Adrenal gland (tissue), 12 donors: ENCODE results near the gene KANSL1L. TPM values are rescaled to one million over a fixed set of nuclear protein-coding genes. Genes with fewer than 3 reads are reported as not detected.

Source experiments
- DNase-seq, 7 donors: peaks; one replicate each; pipeline ENCODE4 v3.0.0-alpha.2; 2019 to 2020
- H3K27ac ChIP-seq, 5 donors: fragments of 200-600 bp; sonication (generic) in 4 of 5; 1 replicate in 3 of 5; 2 replicates in 2 of 5; pipeline versions ENCODE4 v1.5.1 to v1.8.0; 2016 to 2020; ENCODE audit warnings: mild to moderate bottlenecking in 1 of 5
- H3K27me3 ChIP-seq: fragments of 200-600 bp; 2 replicates; pipeline ENCODE4 v1.8.0; 2021
- H3K36me3 ChIP-seq, 2 donors: fragments of 200-600 bp; replicated peaks in 1 of 2; 1 replicate in 1 of 2; 2 replicates in 1 of 2; pipeline versions ENCODE4 v1.5.1 to v1.8.0; 2018 to 2022
- H3K4me1 ChIP-seq, 2 donors: fragments of 200-600 bp; replicated peaks in 1 of 2; 1 replicate in 1 of 2; 2 replicates in 1 of 2; pipeline versions ENCODE4 v1.5.1 to v1.8.0; 2018 to 2021
- H3K4me3 ChIP-seq, 4 donors: fragments of 200-600 bp; sonication (generic) in 3 of 4; one replicate each; pipeline ENCODE4 v1.5.1; 2016 to 2018
- H3K9me3 ChIP-seq, 3 donors: fragments of 200-600 bp; sonication (generic) in 1 of 3; replicated peaks in 1 of 3; 1 replicate in 2 of 3; 2 replicates in 1 of 3; pipeline versions ENCODE4 v1.5.1 to v1.8.0; 2016 to 2021
- POLR2A ChIP-seq, 2 donors: fragments of 450-650 bp; IDR thresholded peaks; one replicate each; pipeline ENCODE4 v1.6.1; 2017; ENCODE audit warnings: antibody characterized with exemption in 2 of 2, mild to moderate bottlenecking in 2 of 2, moderate library complexity in 1 of 2
- WGBS, 4 donors: extraction: QIAGEN DNeasy Blood & Tissue Kit in 2 of 4; methylation state at CpG; one replicate each; pipeline versions ENCODE4 v1.1.5 to v1.1.7; 2013 to 2017; 5-methylcytosine and 5-hydroxymethylcytosine counted together
- intact Hi-C, 2 donors: fragments of 100-400 bp; cut with DNase I; formaldehyde crosslinking; loops; one replicate each; pipeline versions ENCODE4 v1.14.1 to v1.15.0; 2022 to 2023
- polyA plus RNA-seq, 3 donors: library from polyadenylated mRNA; stranded (reverse); fragments of 200-250 nt in 2 of 3; fragments of 350-450 nt in 1 of 3; fragmentation: Illumina TruSeq in 1 of 3; extraction: RNeasy Lipid Tissue Mini Kit (QIAGEN cat#74804) in 1 of 3; gene quantifications; one replicate each; pipeline ENCODE4 v1.2.3, GENCODE V29; 2013 to 2014
- total RNA-seq, 9 donors: library from RNA; depleted of rRNA in 4 of 9; stranded (reverse); fragments of >200 nt in 4 of 9; fragments of 120-200 nt in 1 of 9; fragmentation: NEBNext Ultra II Directional in 1 of 9; extraction: Animal tissue kit (Norgen Biotek cat#: 25700) in 1 of 9; gene quantifications; one replicate each; pipeline versions ENCODE4 v1.1.0 to v1.2.4, GENCODE V29; 2013 to 2023
- TF ChIP-seq, protein P1 (sequence below), 6 experiments: fragments of 450-650 bp in 4 of 6; fragments of 200-600 bp in 2 of 6; sonication (generic) in 1 of 6; IDR thresholded peaks; 1 replicate in 5 of 6; 2 replicates in 1 of 6; pipeline versions ENCODE4 v1.5.1 to v1.8.0; 2016 to 2021; ENCODE audit warnings: antibody characterized with exemption in 6 of 6, mild to moderate bottlenecking in 2 of 6, moderate library complexity in 1 of 6
- donor health status: healthy with polysubstance abuse.
- donor health status: Bipolar disorder and iron deficiency.
- donor health status: DM: yes; HTN: yes; CAD: no.
- donor health status: DM: no; HTN: no; CAD: no.
- donor health status: DM: no; HTN: no; CAD: no.
- donor health status: DM: yes; HTN: yes; CAD: no.

KANSL1L gene
- total and polyA plus RNA-seq, 12 donors = 5.4 to 36.3 (median 16.0) TPM

DNA sequence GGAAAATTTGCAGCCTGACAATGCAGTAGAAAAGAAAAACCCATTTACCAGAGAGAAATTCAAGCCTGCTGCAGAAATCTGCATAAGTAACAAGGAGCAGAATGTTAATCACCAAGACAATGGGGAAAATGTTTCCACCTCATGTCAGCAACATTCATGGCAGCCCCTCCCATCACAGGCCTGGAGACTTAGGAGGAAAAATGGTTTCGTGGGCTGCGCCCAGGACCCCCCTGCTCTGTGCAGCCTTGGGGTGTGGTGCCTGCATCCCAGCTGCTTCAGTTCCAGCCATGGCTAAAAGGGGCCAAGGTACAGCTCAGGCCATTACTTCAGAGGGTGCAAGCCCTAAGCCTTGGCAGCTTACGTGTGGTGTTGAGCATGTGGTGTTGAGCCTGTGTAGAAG, 115.4 kb downstream of the KANSL1L start:
- H3K36me3 ChIP-seq = no peaks in the 10 kb centered on the region
- 83 to 100% (median 98%) methylated on average over 3 of the region's 3 CpGs for WGBS, 4 donors
- intact Hi-C loops = no loop called here
- TF ChIP-seq POLR2A (IDR thresholded peaks at IDR 0.05) = no peak
- TF ChIP-seq, protein P1, sequence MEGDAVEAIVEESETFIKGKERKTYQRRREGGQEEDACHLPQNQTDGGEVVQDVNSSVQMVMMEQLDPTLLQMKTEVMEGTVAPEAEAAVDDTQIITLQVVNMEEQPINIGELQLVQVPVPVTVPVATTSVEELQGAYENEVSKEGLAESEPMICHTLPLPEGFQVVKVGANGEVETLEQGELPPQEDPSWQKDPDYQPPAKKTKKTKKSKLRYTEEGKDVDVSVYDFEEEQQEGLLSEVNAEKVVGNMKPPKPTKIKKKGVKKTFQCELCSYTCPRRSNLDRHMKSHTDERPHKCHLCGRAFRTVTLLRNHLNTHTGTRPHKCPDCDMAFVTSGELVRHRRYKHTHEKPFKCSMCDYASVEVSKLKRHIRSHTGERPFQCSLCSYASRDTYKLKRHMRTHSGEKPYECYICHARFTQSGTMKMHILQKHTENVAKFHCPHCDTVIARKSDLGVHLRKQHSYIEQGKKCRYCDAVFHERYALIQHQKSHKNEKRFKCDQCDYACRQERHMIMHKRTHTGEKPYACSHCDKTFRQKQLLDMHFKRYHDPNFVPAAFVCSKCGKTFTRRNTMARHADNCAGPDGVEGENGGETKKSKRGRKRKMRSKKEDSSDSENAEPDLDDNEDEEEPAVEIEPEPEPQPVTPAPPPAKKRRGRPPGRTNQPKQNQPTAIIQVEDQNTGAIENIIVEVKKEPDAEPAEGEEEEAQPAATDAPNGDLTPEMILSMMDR (IDR thresholded peaks at IDR 0.05) = no peak
- H3K4me1 ChIP-seq = no peaks in the 10 kb centered on the region
- no peak overlapping the region for H3K4me3 ChIP-seq
- peaks cover 0 to 5% (median 0%) of the 10 kb centered on the region in 3 donors for H3K9me3 ChIP-seq
- no peak overlapping the region for H3K27ac ChIP-seq
- H3K27me3 ChIP-seq = no peaks in the 10 kb centered on the region
- DNase-seq = no peak

DNA sequence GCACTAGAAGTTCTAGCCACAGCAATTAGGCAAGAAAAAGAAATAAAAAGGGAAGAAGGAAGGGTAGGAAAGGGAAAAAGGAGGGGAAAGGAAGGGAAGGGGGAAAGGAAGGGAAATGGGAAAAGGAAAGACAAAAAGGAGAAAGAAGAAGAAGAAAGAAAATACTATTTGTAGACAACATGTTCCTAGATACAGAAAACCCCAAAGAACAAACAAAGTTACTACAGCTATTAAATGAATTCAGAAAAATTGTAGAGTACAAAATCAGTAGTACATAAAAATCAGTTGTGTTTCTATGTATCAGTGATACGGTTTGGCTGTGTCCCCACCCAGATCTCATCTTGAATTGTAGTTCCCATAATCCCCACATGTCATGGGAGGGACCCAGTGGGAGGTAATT, 116.5 kb downstream of the KANSL1L start:
- no peaks in the 10 kb centered on the region for H3K4me1 ChIP-seq
- no peaks in the 10 kb centered on the region for H3K36me3 ChIP-seq
- H3K27me3 ChIP-seq = no peaks in the 10 kb centered on the region
- no peak overlapping the region for H3K4me3 ChIP-seq
- peaks cover 0 to 5% (median 0%) of the 10 kb centered on the region in 3 donors for H3K9me3 ChIP-seq
- intact Hi-C loops = no loop called here
- H3K27ac ChIP-seq = no peak overlapping the region
- no peak for TF ChIP-seq POLR2A (IDR thresholded peaks at IDR 0.05)
- TF ChIP-seq, protein P1 (IDR thresholded peaks at IDR 0.05) = no peak
- no peak for DNase-seq
- 94 to 100% (median 96%) methylated on average over 1 of the region's 1 CpG for WGBS, 4 donors

DNA sequence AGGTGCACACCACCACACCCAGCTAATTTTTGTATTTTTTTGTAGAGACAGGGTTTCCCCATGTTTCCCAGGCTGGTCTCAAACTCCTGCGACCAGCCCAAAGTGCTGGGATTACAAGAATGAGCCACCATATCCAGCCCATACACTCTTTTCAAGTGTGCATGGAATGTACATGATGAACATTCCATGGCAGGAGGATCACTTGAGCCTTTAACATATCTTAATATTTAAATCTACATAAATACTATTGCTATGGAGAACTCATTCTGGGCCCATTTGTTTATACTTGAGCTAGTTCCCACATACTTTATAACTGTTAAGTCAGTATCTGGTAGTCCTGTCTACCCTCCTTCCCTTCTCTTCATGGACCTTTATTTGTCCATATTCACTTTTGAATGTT, 120.3 kb downstream of the KANSL1L start:
- no peak for TF ChIP-seq POLR2A (IDR thresholded peaks at IDR 0.05)
- TF ChIP-seq, protein P1 (IDR thresholded peaks at IDR 0.05) = no peak
- 94 to 100% (median 96%) methylated on average over 1 of the region's 1 CpG for WGBS, 4 donors
- H3K36me3 ChIP-seq = no peaks in the 10 kb centered on the region
- H3K4me3 ChIP-seq = no peak overlapping the region
- no peaks in the 10 kb centered on the region for H3K27me3 ChIP-seq
- intact Hi-C loops = no loop called here
- H3K9me3 ChIP-seq = peaks cover 0 to 5% (median 0%) of the 10 kb centered on the region in 3 donors
- no peak for DNase-seq
- no peak overlapping the region for H3K27ac ChIP-seq
- no peaks in the 10 kb centered on the region for H3K4me1 ChIP-seq

DNA sequence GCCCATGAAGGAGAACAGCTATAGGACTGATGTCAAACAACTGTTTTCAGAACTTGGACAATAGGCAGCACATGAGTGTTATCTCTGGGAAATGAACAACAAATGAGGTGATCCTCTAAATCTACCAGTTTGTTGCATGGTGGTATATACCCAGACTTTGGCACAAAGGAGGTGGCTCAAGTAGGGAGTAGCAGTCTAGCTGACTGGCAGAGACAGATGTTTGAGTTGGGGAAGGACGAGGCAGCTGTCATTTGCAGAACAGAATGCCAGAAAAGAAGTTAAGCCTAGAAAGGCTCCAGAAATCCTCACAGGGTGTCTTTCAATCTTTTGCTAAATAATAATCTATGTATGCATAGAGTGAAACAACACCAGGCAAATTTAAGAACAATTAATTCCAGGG, 121.4 kb downstream of the KANSL1L start:
- Histone ChIP-seq H3K27ac (no peak overlapping the region), H3K4me3 (no peak overlapping the region), H3K36me3 (no peaks in the 10 kb centered on the region), H3K4me1 (no peaks in the 10 kb centered on the region), H3K9me3 (peaks cover 0 to 5% (median 0%) of the 10 kb centered on the region in 3 donors), H3K27me3 (no peaks in the 10 kb centered on the region)
- WGBS, 4 donors = 88 to 96% (median 94%) methylated on average over 1 of the region's 1 CpG
- TF ChIP-seq, protein P1 (IDR thresholded peaks at IDR 0.05) = no peak
- no peak for TF ChIP-seq POLR2A (IDR thresholded peaks at IDR 0.05)
- intact Hi-C loops = no loop called here
- DNase-seq = no peak
